Glomerular endothelial cell (primary cell): Measurements from ENCODE around the gene HS3ST3B1. TPM values are rescaled to one million over a fixed set of nuclear protein-coding genes. Genes with fewer than 3 reads are reported as not detected.

ENCODE experiments used
- DNase-seq: peaks from one replicate; pipeline ENCODE4 v3.0.0-alpha.2; 2011; ENCODE audit warnings: low read depth, low spot score; ENCODE audit errors: extremely low read depth
- total RNA-seq: library from RNA; depleted of rRNA; stranded (reverse); fragments of >200 nt; gene quantifications from 2 replicates; pipeline ENCODE4 v1.2.3, GENCODE V29; 2015

The HS3ST3B1 gene
- total RNA-seq, 1 donor from 2014 or later, result 9.4 TPM

DNA sequence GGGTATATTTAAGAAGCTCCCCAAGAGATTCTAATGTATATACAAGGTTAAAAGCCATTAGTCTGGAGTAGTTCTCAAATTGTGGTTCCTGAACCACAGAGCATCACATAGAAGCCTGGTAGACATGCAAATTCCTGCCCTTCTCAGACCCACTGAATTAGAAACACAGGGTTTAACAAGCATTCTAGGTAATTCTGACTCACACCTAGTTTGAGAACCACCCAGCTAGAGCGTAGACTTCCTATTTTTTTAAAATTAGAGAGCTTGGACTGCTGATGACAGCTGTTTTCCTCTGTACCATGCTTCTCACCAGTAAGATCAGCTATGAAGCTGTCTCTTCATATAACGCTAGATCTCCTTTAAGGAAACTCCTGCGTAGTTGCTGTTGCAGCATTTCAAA is 50.6 kb downstream of the HS3ST3B1 start:
- DNase-seq, result no peak

DNA sequence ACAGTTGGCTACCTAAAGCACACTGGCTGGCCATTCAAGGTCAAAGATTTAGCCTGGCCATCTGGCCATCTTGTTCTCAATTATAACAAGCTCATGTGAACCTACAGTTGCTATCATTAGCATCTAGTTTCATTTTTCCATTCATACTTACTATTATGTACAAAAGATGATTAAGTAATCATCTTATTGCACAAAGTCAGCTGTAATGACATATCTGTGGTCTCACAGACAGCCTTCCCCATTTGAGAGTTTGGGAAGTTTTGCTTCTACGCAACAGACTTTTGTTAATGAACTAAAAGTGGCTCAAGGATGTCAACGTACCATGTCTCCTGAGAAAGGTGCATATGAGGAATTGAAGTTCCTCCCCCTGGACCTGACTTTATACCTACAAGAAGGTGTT is 51.3 kb downstream of the HS3ST3B1 start:
- no peak for DNase-seq

DNA sequence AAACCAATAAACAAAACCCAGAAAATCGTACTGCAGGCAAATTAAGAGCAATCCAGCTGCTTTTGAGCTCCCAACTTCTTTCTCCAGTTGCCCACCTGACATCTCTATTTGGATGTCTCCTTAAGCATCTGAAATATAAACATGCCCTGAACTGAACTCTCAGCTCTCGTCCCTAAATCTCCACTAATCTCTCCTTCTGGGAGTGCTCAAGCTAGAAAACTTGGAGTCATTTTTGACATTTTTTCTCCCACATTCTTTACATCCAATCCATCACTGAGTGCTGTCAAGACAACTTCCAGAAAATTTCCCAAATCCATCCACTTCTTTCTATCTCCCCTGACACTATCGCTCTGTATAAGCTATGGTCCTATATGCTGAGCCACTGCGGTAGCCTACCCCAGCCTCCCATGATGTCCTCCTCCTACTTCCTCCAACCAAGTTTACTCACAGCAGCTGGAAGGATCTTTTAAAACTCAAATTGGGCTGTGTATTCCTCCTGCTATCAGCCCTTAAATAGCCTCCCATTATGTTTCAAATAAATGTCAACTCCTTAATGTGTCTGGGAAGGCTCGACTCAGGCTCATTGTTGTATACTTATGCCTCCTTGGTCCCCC is 53.1 kb downstream of the HS3ST3B1 start:
- DNase-seq, result no peak

DNA sequence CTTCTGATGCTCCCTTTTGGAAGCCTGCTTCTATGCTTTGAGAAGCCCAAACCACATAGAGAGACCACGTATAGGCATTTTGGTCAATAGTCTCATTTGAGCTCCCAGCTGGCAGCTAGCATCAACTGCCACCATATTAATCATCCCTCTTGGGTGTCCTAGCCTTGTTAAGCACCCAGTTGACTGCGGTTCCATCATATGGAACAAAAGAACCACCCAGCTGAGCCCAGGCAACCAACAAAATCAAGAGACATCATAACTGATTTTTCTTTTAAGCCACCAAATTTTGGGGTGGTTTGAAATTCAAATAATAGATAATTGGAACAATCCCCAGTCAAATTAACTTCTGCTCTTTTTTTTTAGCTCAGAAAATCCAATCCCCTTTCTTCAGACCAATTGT is 53.9 kb downstream of the HS3ST3B1 start:
- DNase-seq, result no peak

DNA sequence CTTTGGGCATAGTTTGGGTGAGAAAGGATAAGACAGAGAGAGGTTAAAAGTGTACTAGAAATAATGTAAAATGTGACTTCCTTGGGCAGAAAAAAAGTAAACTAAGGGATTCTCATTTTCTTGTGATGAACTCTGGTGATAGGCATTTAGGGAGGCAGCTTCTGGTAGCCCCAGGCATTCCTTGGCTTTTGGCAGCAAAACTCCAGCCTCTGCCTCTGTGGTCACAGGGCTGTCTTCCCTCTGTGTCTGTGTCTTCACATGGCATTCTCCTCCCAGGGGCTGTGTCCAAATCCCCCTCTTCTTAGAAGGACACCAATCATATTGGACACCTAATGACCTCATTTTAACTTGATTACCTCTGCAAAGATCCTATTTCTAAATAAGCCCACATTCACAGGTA is 54.7 kb downstream of the HS3ST3B1 start:
- DNase-seq, result no peak

DNA sequence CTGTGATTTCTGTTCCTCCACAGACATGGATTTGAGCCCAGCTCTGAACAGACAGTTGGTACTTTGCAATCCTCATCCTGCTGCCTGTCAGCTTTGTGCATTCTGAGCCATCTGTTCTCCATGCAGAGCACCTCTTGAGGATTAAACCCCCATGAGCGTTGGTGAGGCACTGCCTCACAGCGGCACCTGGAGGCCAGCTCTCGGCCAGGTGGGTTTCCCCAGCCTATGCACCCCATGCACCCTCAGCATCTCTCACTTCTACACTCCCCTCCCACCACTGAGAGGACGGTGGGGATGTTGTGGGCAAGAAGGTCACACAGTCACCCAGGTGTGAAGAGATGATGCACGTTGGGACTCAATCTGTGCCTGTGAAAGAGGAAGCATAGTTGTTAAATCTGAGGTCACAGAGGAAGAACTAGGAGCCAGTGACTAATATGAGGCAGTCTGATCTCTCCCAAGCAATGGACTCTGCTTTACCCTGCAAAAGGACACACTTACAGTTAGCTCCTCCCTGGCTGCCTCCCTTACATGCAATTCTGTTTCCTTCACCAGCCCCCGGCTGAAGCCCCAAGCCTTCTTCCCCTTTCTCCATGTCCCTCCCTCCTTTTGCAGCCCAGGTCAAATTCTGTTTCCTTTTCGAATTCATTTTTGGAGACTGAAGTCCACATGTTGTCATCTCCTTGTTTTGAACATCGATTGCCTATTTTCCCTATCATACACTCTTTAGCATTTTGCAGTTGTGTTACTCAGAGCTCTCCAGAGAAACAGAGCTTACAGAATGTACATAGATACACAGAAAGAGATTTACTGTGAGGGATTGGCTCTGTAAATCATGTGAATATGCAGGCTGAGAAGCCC is 58.5 kb downstream of the HS3ST3B1 start:
- no peak for DNase-seq

DNA sequence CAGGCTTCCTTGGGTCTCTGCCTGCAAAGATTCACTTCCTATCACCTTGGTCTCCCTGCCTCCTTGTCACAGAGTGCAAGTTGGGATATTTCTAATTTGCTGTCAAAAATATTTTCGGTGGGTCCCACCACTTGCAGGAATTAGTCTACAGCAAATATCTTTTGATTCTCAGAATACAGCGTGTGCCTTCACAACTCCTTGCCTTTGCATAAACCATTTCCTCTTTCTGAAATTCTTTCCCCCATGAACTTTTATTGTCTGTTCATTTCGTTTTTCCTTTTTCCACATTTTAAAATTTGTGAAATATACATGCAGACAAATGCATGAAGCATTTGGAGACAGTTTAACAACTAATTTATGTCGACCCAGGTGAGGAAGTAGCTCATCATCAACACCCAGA is 60.0 kb downstream of the HS3ST3B1 start:
- no peak for DNase-seq

DNA sequence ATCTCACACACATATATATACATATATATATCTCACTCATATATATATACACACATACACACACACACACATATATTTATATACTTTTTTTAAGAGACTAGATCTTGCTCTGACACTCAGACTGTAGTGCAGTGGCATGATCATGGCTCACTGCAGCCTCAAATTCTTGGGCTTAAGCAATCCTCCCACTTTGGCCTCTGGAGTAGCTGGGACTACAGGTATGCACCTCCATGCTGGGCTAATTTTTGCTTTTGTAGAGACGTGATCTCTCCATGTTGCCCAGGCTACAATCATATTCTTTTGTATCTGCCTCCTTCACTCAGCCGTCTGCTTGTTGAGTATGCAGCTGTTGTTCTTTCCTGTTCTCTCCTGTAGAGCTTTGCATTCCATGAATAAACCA is 60.6 kb downstream of the HS3ST3B1 start:
- no peak for DNase-seq

DNA sequence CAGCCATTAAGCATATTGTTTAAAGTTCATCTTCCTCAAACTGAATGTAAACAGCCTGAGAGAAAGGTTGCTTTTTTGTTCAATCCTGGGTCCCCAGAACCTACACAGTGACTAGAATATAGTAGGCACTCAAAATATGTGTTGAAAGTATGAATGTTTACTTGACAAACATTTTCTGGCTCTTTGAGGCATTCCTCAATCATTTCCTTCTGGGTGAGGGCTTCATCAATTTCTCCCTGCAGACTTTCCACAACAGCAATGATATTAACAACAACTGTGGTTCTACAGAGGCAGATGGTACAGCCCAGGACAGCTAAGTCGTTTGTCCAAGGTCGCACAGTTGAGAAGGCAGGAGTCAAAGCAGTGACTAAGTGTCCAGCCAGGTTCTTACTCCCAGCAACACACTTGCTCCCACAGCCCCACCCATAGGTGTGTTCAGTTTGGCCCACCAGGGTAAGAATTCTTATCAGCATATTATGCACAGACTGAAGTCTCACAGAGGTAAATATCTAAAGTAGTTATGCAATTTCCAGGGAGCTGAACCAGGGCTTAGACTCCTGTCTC is 61.1 kb downstream of the HS3ST3B1 start:
- no peak for DNase-seq

DNA sequence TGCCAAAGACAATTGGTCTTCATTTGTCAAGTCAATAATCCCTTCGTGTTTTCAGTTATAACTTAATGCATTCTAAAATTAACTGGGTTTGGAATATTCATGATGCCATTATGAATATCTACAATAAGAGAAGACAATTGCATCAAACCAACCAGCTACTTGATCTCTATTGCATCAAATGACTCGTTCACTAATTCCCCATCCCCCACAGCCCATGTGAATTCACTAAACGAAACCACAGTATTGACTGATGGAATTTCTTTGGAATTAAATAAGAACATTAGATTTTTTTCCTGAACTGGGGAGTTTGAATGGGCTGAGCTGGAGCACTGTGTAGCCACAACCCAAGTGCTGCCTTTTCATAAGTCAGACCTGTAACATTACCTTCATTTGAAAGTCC is 65.3 kb downstream of the HS3ST3B1 start:
- no peak for DNase-seq

DNA sequence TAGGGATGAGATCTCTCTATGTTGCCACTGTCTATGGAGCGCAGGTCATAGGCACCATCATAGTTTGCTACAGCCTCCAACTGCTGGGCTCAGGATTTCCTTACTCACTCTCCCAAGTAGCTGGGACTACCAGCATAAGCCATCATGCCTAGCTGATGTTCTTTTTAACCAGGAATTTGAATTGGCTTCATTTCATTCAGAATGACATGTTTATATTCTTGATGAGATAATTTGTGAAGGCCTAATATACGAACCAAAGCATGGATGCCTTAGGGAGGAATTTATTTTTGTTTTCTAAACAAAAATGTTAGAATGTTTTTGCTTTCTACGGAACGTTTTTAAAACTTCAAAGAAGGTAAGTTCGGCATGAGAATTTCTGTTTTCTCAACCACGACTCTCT is 71.6 kb downstream of the HS3ST3B1 start:
- no peak for DNase-seq

DNA sequence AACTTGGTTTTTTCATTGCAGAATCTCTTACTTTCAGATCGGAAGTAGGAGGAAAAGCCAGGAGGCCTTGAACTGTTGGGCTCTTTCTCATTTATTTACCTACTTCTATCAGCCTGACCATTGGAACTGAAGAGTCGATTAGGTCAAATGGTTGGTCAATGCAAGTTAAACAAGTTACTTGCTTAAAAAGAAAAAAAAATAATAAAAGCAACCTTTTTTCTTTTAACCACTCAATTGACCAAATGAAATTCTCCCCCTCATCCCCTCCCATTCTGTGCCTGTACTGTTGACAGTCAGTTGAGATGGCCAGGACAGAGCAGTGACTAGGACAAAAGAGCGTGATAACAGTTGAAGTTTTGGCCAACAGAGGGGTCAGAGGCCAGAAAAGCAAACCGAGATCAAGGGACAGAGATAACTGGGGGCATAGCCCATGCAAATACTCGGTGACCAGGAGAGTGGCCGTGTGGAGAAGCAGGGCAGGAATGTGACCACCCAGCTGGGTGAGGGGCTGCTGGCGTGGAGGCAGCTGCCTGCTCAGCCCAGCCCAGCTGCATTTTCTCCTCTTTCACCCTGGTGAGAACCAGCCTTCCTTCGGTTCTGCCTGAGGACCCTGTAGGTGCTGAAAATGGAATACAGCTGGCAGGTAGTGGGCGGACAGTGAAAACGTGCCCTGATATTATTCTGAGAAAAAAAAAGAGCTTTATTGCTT is 72.2 kb downstream of the HS3ST3B1 start:
- no peak for DNase-seq

DNA sequence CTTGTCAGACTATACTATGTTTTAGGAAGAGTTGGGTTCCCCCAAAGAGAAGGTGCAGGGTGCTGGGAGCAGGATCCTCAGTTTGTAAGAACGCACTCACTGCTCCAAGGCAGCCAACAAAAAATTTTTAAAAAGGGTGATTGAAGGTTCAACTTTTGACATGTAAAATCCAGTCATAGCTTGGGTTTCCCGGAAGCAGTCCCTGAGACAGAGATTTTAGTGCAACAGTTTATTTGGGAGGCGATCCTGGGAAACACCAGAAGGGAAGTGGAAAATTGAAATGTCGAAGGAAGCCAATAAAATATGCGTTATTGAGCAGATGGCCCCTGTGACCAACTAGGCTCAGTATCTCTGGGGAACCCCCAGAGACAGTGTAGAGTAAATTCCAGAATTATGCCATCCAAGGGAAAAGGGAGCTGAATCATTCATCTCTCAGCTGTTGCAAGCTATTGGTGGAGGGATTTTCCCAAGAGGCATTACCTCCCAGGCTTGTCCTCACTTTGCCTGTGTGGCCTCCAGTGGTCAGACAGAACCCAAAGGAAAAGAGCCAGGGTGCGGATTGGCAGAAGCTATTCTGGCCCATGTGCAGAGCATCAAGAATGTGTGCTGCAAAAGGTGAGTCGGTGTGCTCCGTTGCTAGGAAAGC is 72.9 kb downstream of the HS3ST3B1 start:
- DNase-seq, result no peak

DNA sequence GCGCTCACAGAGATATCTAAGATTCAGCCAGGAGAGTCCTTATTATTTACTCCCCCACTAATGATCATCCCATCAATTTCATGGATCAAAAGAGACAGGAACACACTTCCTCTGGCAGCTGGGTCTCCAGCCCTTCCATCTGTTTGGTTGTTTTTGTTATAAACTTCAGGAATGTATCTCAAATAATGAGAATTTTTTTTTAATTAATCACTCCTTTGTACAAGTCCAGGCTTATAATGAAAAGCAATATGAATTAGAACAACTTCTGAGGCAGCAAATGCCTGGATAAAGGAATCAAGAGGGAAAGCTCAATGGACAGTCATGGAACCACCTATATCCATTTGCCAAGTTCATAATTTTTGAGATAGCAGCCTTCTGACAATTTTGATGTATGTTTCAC is 73.4 kb downstream of the HS3ST3B1 start:
- no peak for DNase-seq

DNA sequence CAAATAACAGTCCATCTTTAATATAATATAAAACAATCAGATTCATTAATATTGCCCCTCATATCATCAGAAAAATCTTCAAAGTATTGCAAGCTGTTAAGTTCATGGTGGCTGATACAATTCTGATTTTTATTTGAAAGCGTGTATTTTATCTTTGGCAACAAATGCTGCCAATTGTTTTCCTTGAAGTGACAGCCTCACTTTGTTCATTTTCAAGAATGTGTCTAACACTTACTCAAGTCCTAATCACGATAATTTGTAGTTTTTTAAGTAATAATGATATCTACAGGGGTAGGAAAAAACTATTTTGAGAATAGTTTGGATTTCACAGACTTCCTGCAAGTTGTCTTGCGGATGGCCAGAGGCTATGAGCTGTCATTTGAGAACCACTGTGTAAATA is 75.8 kb downstream of the HS3ST3B1 start:
- DNase-seq, result no peak

DNA sequence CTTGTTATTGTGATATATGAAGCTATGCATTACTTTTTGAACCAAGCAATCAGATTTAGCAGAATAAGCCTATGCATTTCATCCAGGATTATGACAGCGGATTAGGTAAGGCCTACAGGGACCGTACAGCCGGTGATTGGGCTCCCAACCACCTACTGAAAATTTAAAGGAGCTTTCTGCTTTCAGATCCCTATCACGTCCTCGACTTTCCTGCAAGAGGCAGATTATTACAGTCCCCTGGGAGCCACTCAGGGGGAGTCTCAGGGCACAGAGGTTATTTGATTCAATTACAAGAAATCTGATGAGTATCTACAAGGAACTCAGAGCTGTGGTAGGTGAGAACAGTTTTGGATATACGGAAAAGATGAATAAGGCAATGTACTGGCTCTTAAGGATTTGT is 80.7 kb downstream of the HS3ST3B1 start:
- no peak for DNase-seq

DNA sequence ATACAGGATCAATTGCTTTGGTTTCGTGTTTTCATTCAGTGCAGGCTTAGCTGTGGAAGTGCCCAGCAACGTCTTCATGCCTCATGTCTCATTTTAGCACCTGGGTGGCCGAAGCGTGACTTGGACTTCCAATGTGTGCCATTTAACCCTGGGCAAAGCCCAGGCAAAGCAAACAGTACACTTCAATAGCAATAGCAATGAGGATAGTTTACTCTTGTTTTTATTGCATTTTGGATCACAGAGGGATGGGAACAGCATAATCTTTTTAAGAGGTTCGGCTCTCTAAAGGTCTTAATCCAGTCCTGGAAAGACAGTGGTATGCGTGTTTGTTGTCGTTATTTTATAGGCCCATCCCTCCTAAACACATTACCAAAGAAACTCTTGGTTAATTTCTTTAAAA is 86.2 kb downstream of the HS3ST3B1 start:
- no peak for DNase-seq

DNA sequence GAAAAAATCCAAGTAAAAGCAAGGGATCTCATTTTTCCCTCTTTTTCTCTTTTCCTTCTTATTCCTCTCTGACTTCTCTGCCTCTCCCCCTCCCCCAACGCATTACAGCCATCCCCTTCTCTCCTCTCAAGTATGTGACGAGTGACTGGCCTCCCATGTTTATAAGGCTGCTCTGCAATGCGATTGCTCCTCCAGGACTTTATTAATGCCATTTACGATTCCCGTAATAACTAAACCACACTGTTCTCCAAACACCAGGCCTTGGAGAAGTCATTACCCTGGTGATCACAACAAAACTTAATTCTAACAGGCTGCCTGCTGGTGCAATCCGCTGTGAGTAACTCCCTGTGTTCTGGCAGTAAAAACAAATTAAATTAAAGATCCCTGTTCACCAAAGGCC is 88.8 kb downstream of the HS3ST3B1 start:
- DNase-seq, result no peak

DNA sequence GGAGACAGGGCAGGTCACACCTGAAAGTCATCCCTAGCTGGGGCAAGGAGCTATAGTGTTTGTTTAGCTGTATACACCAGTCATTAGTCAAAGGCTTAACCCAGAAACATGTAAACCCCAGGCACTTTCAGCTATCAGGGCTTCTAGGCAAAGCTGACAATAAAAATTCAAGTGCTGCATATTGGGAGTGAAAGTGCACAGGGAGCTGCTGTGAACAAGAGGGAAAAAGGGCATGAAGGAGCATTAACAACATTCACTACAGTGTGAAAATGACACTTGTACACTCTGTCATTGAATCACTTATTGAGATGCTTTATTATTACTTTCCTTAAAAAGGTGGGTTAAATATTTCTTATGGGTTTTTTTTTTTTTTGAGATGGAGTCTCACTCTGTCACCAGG is 92.8 kb downstream of the HS3ST3B1 start:
- DNase-seq, result no peak

DNA sequence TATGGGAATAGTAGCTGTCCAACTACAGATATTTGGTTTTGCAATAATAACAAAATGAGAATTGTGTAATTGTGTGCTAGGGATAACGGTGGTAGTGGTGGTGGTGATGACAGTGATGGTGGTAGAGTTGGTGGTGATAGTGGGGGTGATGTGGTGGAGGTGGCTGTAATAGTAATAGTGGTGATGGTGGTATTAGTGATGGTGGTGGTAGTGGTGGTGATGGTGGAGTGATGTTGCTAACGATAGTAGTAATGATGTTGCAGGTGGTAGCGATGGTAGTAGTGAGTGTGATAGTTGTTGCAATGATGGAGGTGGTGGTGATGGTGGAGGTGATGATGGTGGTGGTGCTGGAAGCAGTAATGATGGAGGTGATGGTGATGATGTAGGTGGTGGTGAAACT is 94.4 kb downstream of the HS3ST3B1 start:
- DNase-seq, result no peak

DNA sequence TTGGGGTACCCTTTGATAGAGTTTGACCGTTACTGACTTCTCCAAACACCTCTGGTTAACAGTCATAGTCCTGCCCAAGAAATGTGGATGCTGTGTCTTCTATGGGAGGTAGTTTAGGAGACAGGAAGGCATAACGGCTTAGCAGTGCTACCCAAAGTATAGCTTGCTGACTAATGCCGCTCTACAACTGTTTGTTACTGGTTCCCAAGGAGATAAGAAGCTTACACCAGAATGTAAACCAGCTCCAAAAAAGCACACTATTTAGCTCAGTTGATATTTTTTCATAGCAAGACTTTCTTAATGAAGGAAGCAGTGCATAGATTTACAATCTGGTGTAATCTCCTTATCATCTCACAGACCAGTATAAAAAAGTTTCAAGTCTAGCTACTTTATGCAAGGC is 95.7 kb downstream of the HS3ST3B1 start:
- DNase-seq, result no peak
